WI38 (cell line): ENCODE data around the gene PALM.

ENCODE experiments used
- H3K4me3 ChIP-seq: 2 replicates; pipeline ENCODE4 v1.5.1; 2011; ENCODE audit warnings: low read depth, mild to moderate bottlenecking, control low read depth, low read length
- CTCF ChIP-seq: IDR thresholded peaks from 2 replicates; pipeline ENCODE4 v1.5.1; 2012; ENCODE audit warnings: low read depth, mild to moderate bottlenecking, control low read depth, low read length

The PALM gene

GRCh38 chr19:709196-709964, 645 bp downstream of the PALM start:
- H3K4me3 ChIP-seq, result peak overlapping the region; percentile 27; the same call in 1 of the 2 replicates
- TF ChIP-seq CTCF, result no peak

GRCh38 chr19:709965-710571, 1.3 kb downstream of the PALM start:
- no peak for TF ChIP-seq CTCF
- H3K4me3 ChIP-seq, result no peak overlapping the region

- TF ChIP-seq CTCF, result no peak
- H3K4me3 ChIP-seq, result no peak overlapping the region
Observed at GRCh38 chr19:710767-711166, 2.0 kb downstream of the PALM start.

- no peak for TF ChIP-seq CTCF
- H3K4me3 ChIP-seq, result no peak overlapping the region
Observed at GRCh38 chr19:711254-711653, 2.5 kb downstream of the PALM start.

- H3K4me3 ChIP-seq, result no peak overlapping the region
- TF ChIP-seq CTCF, result no peak
Observed at GRCh38 chr19:715347-715746, 6.6 kb downstream of the PALM start.

- TF ChIP-seq CTCF, result no peak
- H3K4me3 ChIP-seq, result no peak overlapping the region
Observed at GRCh38 chr19:718251-718951, 9.7 kb downstream of the PALM start.
